ENCODE data around the gene KPNA1. TPM values are rescaled to one million over a fixed set of nuclear protein-coding genes. Genes with fewer than 3 reads are reported as not detected.

KPNA1 gene
- total and polyA plus RNA-seq, 2 experiments from 2014 or later = 19.8 to 30.1 TPM

GRCh38 chr3:122415104-122415744, 99.5 kb downstream of the KPNA1 start (continued):
- no peak for TF ChIP-seq ZNF462 (CRISPR knock-in tag; IDR thresholded peaks at IDR 0.05)
- TF ChIP-seq ZNF331 (CRISPR knock-in tag; IDR thresholded peaks at IDR 0.05; ENCODE audit: low read depth) = no peak

- TF ChIP-seq JUNB (IDR thresholded peaks at IDR 0.05; ENCODE audit: unreplicated experiment) (no peak), POLR2AphosphoS5 (IDR thresholded peaks at IDR 0.05; ENCODE audit: low read depth) (no peak), NANOG (IDR thresholded peaks at IDR 0.05; ENCODE audit: borderline replicate concordance) (no peak), ZNF114 (CRISPR knock-in tag; IDR thresholded peaks at IDR 0.05) (no peak), CTCF (conservative IDR thresholded peaks at IDR 0.05; ENCODE audit: low read depth in 2 of 2) (no peak), ZNF331 (CRISPR knock-in tag; IDR thresholded peaks at IDR 0.05; ENCODE audit: low read depth) (no peak), EZH2phosphoT487 (IDR thresholded peaks at IDR 0.05; ENCODE audit: unreplicated experiment) (no peak), REST (IDR thresholded peaks at IDR 0.05; ENCODE audit: unreplicated experiment) (no peak), EZH2 (IDR thresholded peaks at IDR 0.05; ENCODE audit: low read depth, unreplicated experiment) (no peak)
- Histone ChIP-seq H3K79me2 (replicated peaks; ENCODE audit: insufficient read depth) (peaks cover 15% of the 10 kb centered on the region), H3K4me1 (ENCODE audit: insufficient read depth) (no peaks in the 10 kb centered on the region; the same call in 1 of the 2 replicates)
Observed at GRCh38 chr3:122414391-122414790, 100.3 kb downstream of the KPNA1 start.

More at GRCh38 chr3:122414391-122414790, 100.3 kb downstream of the KPNA1 start:
- Mint-ChIP-seq H3K4me3 (peak overlapping the region; percentile 99), H3K27me3 (ENCODE audit: insufficient read depth, low read depth, poor library complexity) (peaks cover 7% of the 10 kb centered on the region), H3K27ac (no peak overlapping the region), H3K9me3 (peaks cover 3% of the 10 kb centered on the region; the same call in 1 of the 3 replicates), H3K4me1 (peaks cover 9% of the 10 kb centered on the region), H3K36me3 (ENCODE audit: low read depth) (peaks cover 6% of the 10 kb centered on the region)
- no peaks in the 10 kb centered on the region for H3K27me3 ChIP-seq (ENCODE audit: insufficient read depth)
- no peaks in the 10 kb centered on the region for H3F3A ChIP-seq (replicated peaks; ENCODE audit: low read depth)
- no peaks in the 10 kb centered on the region for H3K9me2 ChIP-seq (ENCODE audit: insufficient read depth)
- H3K27ac ChIP-seq (ENCODE audit: low read depth) = no peak overlapping the region
- H3K36me3 ChIP-seq (ENCODE audit: insufficient read depth) = no peaks in the 10 kb centered on the region; the same call in 1 of the 2 replicates
- no peak overlapping the region for H2AFZ ChIP-seq
- no peak overlapping the region for H3K4me2 ChIP-seq
- ATAC-seq (no peak), DNase-seq (ENCODE audit: low spot score) (no peak)
- 0 out of 2 replicates have a peak, but pooled peaks cover 5% of the 10 kb centered on the region for H4K20me1 ChIP-seq (replicated peaks; ENCODE audit: insufficient read depth)
- no peak overlapping the region for H3K4me3 ChIP-seq

Measured in GM23338 (cell line).